HL-60 (cell line): ENCODE data around the gene NR2F1-AS1.

ENCODE experiments used
- CTCF ChIP-seq: IDR thresholded peaks from one replicate; pipeline ENCODE4 v1.5.1; 2011; ENCODE audit warnings: low read length, control low read depth, inconsistent platforms; ENCODE audit not compliant: insufficient read depth
- POLR2AphosphoS5 ChIP-seq: IDR thresholded peaks from 2 replicates; pipeline ENCODE4 v1.6.1; 2012; ENCODE audit warnings: low read depth

- TF ChIP-seq CTCF (no peak), POLR2AphosphoS5 (no peak)
Observed at GRCh38 chr5:93603793-93604643, 23.0 kb upstream of the NR2F1-AS1 start.
